Endothelial cell of umbilical vein (primary cell): ENCODE data around the gene ZDHHC7. TPM values are rescaled to one million over a fixed set of nuclear protein-coding genes. Genes with fewer than 3 reads are reported as not detected.

ENCODE experiments used
- BruUV-seq: library from RNA; stranded (reverse); fragments of 400-500 nt; replicated peaks from 2 replicates; lab custom pipeline; 2021; lab: Mats Ljungman, UMichigan
- CTCF ChIA-PET: fragments of 300-600, 350-600 bp; sonication (Branson Sonifier 250); formaldehyde crosslinking; loops from one replicate; lab custom pipeline; 2021; ENCODE audit warnings: antibody characterized with exemption, inconsistent platforms; lab: Charles Lee
- POLR2A ChIA-PET: fragments of 300-600, 350-600 bp; sonication (Branson Sonifier 250); formaldehyde crosslinking; loops from one replicate; lab custom pipeline; 2021; ENCODE audit warnings: antibody characterized with exemption, inconsistent platforms; lab: Charles Lee
- DNase-seq: peaks from one replicate; pipeline ENCODE4 v3.0.0-alpha.2; 2011; ENCODE audit warnings: low read depth, low spot score
- FAIRE-seq: peaks from 2 replicates; lab custom pipeline; 2011; peaks lifted over from hg19 to GRCh38; lab: Jason Lieb, UNC
- H2AFZ ChIP-seq: 2 replicates; pipeline ENCODE4 v1.6.0; 2012; ENCODE audit warnings: low read depth, low read length, control low read depth, inconsistent platforms
- H3K27ac ChIP-seq: 2 replicates; pipeline ENCODE4 v1.5.1; 2011; ENCODE audit warnings: low read depth, mild to moderate bottlenecking, control low read depth, low read length, moderate library complexity; ENCODE audit not compliant: insufficient read depth
- H3K27me3 ChIP-seq, 2 experiments: 2 replicates each; pipeline versions ENCODE4 v1.6.0 to v1.6.1; 2011; ENCODE audit warnings: low read length in 2 of 2, mixed read lengths in 1 of 2; ENCODE audit not compliant: control insufficient read depth in 2 of 2, insufficient read depth in 2 of 2
- H3K36me3 ChIP-seq, 2 experiments: 2 replicates in 1 of 2; 3 replicates in 1 of 2; pipeline ENCODE4 v1.5.1; 2011; ENCODE audit warnings: low read length in 2 of 2, mild to moderate bottlenecking in 1 of 2, moderate library complexity in 1 of 2; ENCODE audit not compliant: control insufficient read depth in 2 of 2, insufficient read depth in 2 of 2; ENCODE audit errors: extremely low read depth in 1 of 2
- H3K4me1 ChIP-seq: 3 replicates; pipeline ENCODE4 v1.5.1; 2011; ENCODE audit warnings: mild to moderate bottlenecking, low read length; ENCODE audit not compliant: control insufficient read depth, insufficient read depth; ENCODE audit errors: extremely low read depth
- H3K4me2 ChIP-seq: 2 replicates; pipeline ENCODE4 v1.6.1; 2011; ENCODE audit warnings: low read length, control low read depth, mixed read lengths; ENCODE audit not compliant: insufficient read depth
- H3K4me3 ChIP-seq, 3 experiments: fragments of 200-600 bp in 1 of 3; sonication (generic), shearing (Covaris generic) in 1 of 3; replicated peaks in 1 of 3; 2 replicates each; pipeline ENCODE4 v1.5.1; 2011 to 2016; ENCODE audit warnings: control low read depth in 3 of 3, low read length in 3 of 3, mild to moderate bottlenecking in 2 of 3, inconsistent platforms in 1 of 3, low read depth in 1 of 3, moderate library complexity in 1 of 3; ENCODE audit not compliant: insufficient read depth in 1 of 3
- H3K79me2 ChIP-seq: 2 replicates; pipeline ENCODE4 v1.6.0; 2012; ENCODE audit warnings: low read length, inconsistent platforms; ENCODE audit not compliant: control insufficient read depth, insufficient read depth
- H3K9ac ChIP-seq: replicated peaks from 2 replicates; pipeline ENCODE3; 2011; ENCODE audit warnings: low read length, control low read depth; ENCODE audit not compliant: insufficient read depth; ENCODE audit errors: extremely low read depth
- H3K9me1 ChIP-seq: replicated peaks from 3 replicates; pipeline ENCODE4 v1.6.0; 2011; ENCODE audit warnings: mild to moderate bottlenecking, low read length; ENCODE audit not compliant: control insufficient read depth, insufficient read depth; ENCODE audit errors: extremely low read depth
- H3K9me3 ChIP-seq: replicated peaks from 2 replicates; pipeline ENCODE4 v1.5.1; 2012; ENCODE audit warnings: low read length, inconsistent platforms; ENCODE audit not compliant: control insufficient read depth, insufficient read depth
- H4K20me1 ChIP-seq: replicated peaks from 2 replicates; pipeline ENCODE3; 2011; ENCODE audit warnings: mild to moderate bottlenecking, low read length; ENCODE audit not compliant: control insufficient read depth, insufficient read depth; ENCODE audit errors: extremely low read depth
- CTCF ChIP-seq, 2 donors: IDR thresholded peaks; 1 replicate in 1 of 2; 2 replicates in 1 of 2; pipeline ENCODE4 v1.5.1; 2011; ENCODE audit warnings: low read length in 2 of 2, mild to moderate bottlenecking in 2 of 2, moderate library complexity in 2 of 2, control low read depth in 1 of 2, inconsistent platforms in 1 of 2, low read depth in 1 of 2; ENCODE audit not compliant: insufficient read depth in 1 of 2; ENCODE audit errors: extremely low read depth in 1 of 2
- FOS ChIP-seq: IDR thresholded peaks from 2 replicates; pipeline ENCODE4 v1.6.1; 2011; ENCODE audit warnings: mild to moderate bottlenecking, low read length, moderate library complexity, borderline replicate concordance; ENCODE audit not compliant: insufficient read depth
- dilution Hi-C: fragments of 300-500 bp; cut with MboI; formaldehyde crosslinking; loops from one replicate; pipeline ENCODE4 v1.15.0; 2019; ENCODE audit warnings: low sequenced_read_pairs; ENCODE audit not compliant: extremely low pct_ligation_motif_present
- intact Hi-C: fragments of 100-400 bp; cut with micrococcal nuclease; formaldehyde crosslinking; loops from one replicate; pipeline ENCODE4 v1.10.0; 2022
- polyA plus RNA-seq, 4 experiments: library from polyadenylated mRNA; depleted of rRNA in 3 of 4; stranded (reverse) in 3 of 4; unstranded in 1 of 4; fragments of >200 nt; gene quantifications; 2 replicates each; pipeline versions ENCODE4 v1.2.1 to v1.2.3, GENCODE V29; 2011 to 2012; ENCODE audit warnings: missing spikeins in 1 of 4
- total RNA-seq: library from RNA; stranded (reverse); gene quantifications from 2 replicates; pipeline ENCODE4 v1.2.3, GENCODE V29; 2021

Gene ZDHHC7
- total and polyA plus RNA-seq, 2 donors (not counting 3 experiments of a cell fraction or from before 2014, with no cell fraction given) = 44.1 to 46.2 TPM

- H3K79me2 ChIP-seq = no peaks in the 10 kb centered on the region
- H3K9me3 ChIP-seq = no peaks in the 10 kb centered on the region
- DNase-seq = peak; percentile 87
- H3K36me3 ChIP-seq = no peaks in the 10 kb centered on the region
- H3K27me3 ChIP-seq = peaks cover 0 to 2% of the 10 kb centered on the region in 2 experiments
- peak overlapping the region; percentile 26 for H2AFZ ChIP-seq
- dilution Hi-C loops (loop anchor here (25.0 kb wide), 1 partner anchor 190 kb away; no protein-coding TSS in a partner anchor), intact Hi-C loops (loop anchor here (1.0 to 10.0 kb wide), 5 partner anchors 27 to 438 kb away; no protein-coding TSS in a partner anchor)
- no TSS peak for BruUV-seq
- no peak overlapping the region for H3K4me3 ChIP-seq
- no peaks in the 10 kb centered on the region for H4K20me1 ChIP-seq
- CTCF ChIA-PET = interaction anchor here (0.7 to 7.0 kb wide), 42 partner anchors 10 to 330 kb away, joined by 3 to 292 read pairs (median 5); no protein-coding TSS in a partner anchor
- no peak overlapping the region for H3K4me2 ChIP-seq
- POLR2A ChIA-PET = interaction anchor here (0.6 kb wide), 2 partner anchors 37 to 206 kb away, joined by 4 to 6 read pairs; no protein-coding TSS in a partner anchor
- FAIRE-seq = peak; percentile 94
- no peak overlapping the region for H3K9ac ChIP-seq
- no peaks in the 10 kb centered on the region for H3K4me1 ChIP-seq
- no peaks in the 10 kb centered on the region for H3K9me1 ChIP-seq
- H3K27ac ChIP-seq = no peak overlapping the region
- no peak for TF ChIP-seq FOS
- peak; percentile 88 to 90 for TF ChIP-seq CTCF (IDR thresholded peaks at IDR 0.05; ENCODE audit: extremely low read depth in 1 of 2, insufficient read depth in 1 of 2, low read depth in 1 of 2, low read length in 2 of 2)
Measured at GRCh38 chr16:84952335-84953189, 58.8 kb downstream of the ZDHHC7 start.
